Nucleus accumbens (tissue), 56 donors: Measurements from ENCODE around the gene LZTS3.
"Not testable (repeated sequence)": the region's sequence is repeated elsewhere in the genome, so short reads cannot be mapped to it uniquely, and the experiment has no call there.

Experiments used
- DNase-seq, 56 donors: peaks; one replicate each; lab custom pipeline; 2025; lab: John Stamatoyannopoulos, UW

Gene LZTS3

DNA sequence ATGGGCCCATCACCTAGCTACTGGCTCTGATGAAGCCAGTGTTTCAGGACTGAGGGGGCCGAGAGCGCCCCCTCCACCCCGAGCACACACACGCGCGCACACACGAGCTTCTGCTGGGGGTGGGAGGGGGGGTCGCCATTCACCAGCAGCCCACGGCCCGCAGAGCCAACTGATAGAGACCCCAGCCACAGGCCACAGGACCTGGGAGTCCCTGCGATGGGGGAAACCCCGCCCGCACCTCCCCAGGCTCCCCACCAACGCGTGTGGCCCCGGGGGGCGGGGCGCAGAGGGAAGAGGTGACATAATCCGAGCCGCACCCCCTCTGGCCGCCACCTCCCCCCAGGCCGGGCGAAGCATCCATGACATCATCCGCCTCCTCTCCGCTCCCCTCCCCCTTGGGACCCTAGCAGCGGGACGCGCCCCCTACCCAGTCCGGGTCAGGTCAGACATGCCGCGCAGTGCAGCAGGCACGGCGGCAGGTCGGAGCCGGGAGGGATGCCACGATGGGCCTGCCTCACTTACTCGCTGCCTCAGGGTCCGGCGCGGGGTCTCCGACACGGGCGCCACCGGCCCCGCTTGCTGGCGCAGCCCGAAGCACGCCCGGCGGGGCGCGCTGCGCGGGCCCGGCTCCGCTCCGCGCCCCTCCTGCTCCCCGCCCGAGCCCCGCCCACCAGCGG lies at the start of gene LZTS3:
LZTS3 (minus strand) TSS at position 617 of the 677 bp plus-strand sequence. CDS start 6,386 bp downstream, outside the sequence.
- peak in 45 of 56 donors; percentile 41 to 89 (median 72) for DNase-seq

DNA sequence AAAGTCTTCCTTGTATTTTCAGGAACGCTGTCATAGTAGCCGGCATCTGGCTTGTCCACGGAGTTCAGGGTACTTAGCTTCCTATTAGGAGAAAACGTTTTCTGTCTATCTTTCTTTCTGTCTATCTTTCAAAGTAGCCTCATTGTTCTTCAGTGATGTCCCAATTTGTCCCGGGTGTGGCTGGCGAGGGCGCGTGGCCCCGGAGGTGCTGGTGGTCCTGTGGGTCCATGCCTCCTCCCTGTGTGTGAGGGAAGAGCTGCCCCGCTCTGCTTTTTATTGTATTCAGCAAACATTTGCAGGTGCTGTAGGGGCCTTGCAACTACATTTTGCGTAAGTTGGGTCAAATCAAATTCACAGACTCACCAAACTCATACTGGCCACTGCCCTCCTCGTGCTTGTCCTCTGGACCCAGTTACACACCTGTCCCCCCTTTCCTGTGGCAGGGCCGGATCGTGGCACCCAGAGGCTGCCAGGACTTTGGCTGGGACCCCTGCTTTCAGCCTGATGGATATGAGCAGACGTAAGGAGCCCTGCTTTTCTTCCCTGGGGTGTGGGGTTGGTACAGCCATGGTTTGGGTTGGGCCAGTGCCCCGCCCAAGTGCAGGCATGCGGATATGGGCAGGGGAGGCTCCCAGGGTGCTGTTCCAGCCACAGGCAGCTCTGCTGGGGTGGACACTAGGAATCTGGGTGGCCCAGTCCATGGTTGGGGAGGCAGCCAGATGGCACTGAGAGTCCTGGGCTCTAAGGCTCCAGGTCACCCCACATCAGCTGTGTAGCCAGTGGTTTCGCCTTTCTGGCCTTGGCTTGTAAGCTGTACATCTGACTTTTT lies 48.3 kb upstream of the LZTS3 start:
- DNase-seq, result no peak

DNA sequence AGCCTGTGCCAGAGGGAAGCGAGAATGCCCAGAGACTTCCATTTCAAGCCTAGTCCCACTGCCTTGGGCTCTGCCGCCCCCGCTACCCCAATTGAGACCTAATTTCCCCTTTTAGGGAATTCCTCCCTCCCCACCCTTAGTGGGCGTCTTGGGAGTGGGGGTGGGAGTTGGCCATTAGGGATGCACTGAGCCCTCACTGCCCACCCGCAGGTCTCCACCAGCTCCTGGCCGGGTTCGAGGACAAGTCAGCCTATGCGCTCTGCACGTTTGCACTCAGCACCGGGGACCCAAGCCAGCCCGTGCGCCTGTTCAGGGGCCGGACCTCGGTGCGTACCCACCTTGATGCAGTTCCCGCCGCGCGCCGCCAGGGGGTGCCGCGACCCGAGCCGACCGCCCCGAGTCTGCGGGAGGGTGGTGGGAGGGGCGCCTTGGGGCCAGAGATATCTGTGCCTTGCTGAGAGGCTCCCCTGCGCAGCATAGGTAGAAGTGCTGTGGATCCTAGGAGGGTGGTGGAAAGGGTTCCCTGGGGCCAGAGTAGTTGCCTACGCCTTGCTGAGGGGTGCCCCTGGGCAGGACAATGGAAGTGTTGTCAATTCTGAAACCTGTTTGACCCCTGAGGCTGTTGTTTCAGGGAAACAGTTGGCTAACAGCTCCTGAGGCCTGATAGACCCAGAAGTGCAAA lies 45.1 kb upstream of the LZTS3 start:
- peak in 20 of 56 donors; percentile 5 to 54 (median 21) for DNase-seq

DNA sequence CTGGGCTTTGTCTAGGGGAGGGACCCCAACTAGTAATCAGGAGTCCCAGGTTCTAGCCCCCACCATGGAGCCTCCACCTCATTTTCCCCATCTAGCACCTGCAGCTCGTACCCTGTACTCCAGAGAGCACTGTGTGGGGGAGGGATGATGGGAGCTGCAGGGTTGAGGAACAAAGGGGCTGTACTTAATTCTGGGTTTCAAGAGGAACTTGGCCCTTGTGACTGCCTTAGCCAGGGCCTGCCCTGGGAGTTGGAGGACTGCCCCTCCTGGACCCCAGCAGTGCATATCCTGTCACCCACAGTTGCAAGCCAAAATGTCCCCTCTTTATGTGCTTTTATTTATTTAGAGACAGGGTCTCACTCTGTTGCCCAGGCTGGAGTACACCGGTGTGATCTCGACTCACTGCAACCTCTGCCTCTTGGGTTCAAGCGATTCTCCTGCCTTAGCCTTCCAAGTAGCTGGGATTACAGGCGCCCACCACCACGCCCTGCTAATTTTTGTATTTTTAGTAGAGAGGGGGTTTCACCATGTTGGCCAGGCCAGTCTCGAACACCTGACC lies 42.1 kb upstream of the LZTS3 start:
- not testable (repeated sequence) for DNase-seq

DNA sequence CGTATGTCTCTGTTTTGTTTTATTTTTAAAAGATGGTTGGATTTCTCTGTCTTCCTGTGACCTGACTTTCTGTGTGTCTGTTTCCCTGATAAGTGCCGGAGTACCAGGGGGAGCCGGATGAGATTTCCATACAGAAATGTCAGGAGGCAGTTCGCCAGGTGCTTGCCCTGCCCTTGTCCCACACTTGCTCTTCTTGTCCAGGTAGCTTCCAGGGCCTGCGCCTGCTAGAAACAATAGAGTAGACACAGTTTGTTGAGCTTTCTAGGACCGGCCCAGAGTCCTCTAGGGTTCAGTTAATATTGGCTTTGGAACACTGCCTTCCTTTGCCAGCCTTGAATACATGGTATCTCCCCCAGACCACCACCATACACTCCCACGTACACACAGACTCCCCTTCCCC lies 39.9 kb upstream of the LZTS3 start:
- DNase-seq, result no peak

DNA sequence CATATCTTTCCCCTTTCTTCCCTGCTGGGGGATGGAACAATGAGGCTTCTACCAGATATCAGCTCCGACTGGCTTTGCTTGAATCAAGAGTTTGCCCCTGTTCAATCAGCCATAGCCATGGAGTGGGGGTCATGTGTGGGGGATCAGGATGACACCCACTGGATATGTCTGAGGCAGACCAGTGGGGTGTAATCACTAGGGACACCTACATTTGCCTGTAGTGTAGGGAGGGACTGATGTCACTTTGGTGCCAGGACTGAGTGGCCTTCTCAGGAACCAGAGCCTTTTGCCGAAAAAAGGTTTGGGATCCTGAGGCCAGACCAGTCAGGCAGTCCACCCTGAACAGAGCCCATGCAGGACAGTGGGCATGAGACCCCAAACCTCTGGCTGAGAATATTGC lies 37.0 kb upstream of the LZTS3 start:
- DNase-seq, result no peak

DNA sequence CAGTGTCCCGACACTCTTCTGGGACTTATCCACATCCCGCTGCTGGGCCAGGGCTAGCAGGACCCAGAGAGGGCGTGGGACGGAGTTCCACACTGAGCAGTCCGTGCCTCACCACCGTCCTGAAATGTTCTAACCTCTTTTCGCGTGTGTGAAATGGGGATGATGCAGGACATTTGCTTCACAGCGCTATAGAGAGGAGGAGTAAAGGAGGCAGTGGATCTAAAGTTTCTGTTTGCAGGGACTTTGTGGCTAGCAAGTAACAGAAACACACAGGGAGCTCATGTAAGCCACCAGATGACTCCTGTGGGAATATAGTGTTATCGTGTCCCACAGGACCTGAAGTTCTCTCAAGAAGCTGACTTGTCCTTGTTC lies 36.6 kb upstream of the LZTS3 start:
- DNase-seq, result no peak

DNA sequence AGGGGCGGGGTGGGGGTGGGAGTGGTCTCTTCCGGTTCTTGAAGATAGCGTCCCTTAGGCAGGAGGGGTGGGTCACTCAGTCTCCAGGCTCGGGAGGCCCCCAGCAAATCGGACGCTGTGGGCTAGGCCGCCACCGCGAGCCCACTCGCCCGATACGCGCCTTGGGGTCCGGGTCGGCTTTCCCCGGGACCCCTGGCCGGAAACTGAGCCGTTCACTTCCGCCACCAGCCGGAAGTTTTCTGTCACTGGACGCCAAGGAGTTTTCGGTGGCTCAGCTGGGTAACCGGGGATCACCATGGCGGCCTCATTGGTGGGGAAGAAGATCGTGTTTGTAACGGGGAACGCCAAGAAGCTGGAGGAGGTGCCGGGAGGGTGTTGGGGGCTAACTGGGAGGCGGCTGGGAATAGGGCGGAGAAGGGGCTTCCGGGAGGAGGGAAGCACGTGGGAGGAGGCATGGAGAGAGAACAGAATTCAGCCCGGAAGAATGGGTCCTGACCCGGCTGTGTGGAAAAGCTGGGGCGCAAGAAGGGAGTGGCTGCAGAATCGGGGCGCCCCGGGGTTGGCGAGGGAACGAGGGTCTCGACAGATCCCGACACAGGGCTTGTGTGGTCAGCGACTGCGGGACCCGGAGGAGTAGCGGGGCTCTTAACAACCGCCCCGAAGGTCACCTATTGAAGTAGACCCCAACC lies 36.1 kb upstream of the LZTS3 start, which contains the start of gene ITPA:
ITPA (plus strand) TSS at position 242 of the 689 bp plus-strand sequence; CDS start at position 296, 54 bp downstream.
- DNase-seq, result peak in 46 of 56 donors; percentile 15 to 75 (median 45)

DNA sequence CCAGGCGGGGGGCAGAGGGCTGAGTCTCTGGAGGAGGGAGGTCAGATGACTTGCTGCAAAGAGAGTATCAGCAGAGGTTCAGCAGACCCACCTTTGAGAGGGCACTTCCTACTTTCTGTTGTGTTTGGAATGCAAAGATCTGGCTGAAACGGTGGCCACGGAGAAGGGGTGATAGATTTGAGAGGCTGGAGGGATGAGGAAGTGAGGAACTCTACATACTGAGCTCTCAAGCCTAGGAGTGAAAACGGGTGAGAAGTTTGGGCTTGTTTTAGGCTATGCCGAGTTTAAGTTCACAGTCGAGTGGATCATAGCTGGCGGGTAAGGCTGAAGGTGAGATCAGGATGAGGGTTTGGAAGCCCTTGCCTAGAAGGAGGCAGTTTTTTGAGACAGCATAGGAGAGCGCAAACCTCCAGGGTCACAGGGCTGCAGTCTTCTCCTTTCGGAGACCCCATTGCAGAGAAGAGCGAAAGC lies 35.5 kb upstream of the LZTS3 start:
- no peak for DNase-seq

DNA sequence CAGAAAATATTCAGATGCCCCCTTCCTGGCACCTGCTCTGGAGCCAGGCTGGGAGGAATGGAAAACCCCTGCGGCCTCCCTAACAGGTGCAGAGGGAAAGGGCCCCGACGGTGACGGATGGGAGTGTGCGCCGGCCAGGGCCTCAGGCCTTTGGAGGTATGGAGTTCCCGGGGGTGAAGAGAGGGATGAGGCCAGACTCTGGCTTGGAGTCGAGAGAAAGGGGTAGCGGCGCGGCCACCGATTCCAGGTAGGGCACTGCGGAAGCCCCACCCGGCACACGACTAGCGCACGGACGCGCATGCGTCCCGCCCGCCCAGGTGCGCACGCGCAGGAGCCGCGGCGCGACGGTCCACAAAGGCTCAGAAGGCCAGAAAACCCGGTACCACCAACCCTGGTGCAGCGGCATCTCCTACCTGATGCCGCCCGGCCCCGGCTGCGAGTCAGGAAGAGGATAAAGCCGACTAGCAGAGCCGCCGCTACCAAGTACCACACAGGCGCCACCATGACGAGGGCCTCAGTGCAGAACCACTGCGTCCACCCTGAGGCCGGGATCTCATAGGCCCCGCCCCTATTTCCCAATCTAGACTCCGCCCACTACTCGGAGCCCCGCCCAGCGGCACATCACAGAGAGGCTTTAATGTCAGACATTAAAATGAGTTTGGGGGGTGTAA lies 30.9 kb upstream of the LZTS3 start, which contains the start of gene DDRGK1:
DDRGK1 (minus strand) TSS at position 559 of the 671 bp plus-strand sequence; CDS start at position 504, 55 bp downstream.
- DNase-seq, result peak in 55 of 56 donors; percentile 36 to 95 (median 84)

DNA sequence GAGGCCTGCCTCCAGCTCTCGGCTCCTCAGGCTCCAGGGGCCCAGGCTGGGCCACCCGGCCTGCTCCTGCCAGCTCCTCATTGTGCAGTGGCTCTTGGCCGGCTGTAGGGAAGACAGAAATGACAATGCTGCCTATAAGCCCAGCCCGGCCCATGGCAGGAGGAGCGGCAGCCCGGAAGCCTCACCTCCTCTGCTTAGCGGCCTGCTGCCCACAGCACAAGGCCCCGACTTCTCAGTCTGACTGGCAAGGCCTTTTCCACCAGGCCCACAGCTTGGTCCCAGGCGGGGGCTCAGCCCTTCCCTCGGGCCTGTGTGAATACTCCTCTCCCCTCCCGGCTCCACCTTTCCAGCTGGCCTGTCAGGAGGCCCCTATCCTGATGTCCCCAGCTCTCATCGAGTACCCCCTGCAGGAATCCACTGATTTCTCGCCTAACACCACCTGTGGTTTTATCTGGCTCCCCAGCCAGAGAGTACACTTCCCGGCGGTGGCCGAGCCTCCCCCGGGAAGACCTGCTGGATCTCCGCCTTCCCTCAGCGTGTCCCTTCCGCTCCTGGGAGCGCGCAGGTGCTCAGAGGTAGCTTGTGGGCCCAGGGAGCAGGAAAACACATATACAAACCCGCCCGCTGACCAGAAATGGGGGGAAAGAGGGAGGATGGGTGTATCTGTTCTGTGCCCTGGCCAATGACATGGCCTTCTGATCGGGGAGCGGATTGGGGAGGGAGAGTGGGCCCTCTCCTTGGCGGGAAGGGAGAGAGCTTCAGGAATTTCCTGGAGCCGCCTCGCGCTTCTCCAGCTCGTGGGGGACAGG lies 30.2 kb upstream of the LZTS3 start:
- peak in 10 of 56 donors; percentile 29 to 62 (median 44) for DNase-seq

DNA sequence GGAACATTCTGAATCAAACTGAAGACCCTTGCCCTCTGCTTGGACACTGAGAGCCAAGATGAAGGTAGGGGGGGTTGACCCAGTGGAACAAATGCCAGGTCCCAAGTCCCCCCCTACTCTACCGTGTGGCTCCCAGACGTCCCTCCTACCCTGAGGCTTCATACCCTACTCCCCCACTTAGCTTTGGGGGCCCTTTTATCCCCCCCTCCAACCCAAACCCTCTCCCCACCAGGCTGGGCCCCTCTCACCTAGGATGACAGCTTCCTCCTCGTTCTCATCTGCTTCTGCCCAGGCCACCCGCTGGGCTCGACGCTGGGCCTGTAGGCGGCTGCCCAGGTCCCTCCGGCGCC lies 29.6 kb upstream of the LZTS3 start:
- DNase-seq, result no peak

DNA sequence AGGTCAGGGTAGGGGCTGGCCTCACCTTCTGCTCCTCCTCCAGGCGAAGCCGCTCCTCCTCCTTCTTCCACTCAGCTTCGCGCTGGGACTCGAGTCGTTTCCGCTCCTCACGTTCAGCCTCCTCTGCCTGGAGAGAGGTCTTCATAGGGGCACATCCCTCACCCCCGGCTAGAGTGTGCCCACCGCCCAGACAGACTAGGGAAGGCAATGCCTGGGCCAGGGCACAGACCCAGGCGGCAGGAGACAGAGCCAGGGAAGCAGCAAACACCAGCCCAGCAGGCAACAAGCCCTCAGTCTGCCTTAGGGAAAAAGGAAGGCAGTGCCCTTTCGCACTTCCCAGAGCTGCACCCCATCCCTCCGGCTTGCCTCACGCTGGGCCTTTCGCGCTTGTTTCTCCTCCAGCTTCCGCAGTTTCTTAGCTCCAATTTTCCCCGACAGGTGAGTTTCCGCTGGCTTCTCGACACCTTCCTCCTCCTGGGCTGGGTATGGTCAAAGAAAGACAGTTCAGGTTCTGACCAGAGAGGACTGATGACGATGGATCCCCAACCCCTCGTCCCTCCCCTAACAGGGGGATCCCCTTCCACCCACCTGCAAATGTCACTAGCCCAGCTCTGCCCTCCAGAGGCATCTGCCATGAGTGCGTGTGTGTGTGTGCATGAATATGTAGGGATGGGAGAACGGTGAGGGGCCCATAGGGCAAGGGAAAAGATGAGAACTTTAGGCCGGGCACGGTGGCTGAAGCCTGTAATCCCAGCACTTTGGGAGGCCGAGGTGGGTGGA lies 26.8 kb upstream of the LZTS3 start:
- no peak for DNase-seq

DNA sequence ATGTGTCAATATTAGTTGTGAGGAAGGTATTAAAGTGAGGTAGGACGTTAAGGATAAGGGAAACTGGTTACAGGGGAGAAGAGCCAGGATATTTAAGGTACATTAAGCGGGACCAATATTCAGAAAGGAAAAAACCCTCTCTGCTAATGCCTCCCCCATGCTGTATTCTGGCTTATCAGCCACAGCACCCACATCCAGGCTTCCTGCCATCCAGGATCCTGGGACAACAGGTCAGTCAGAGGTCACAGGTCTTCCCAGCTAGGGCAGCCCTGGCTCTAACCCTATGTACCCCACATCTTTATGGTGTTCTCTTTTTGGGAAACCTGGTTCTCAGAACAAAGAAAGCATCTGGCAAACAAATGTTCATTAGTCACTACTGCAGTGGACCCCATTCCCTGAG lies 25.9 kb upstream of the LZTS3 start:
- DNase-seq, result no peak

DNA sequence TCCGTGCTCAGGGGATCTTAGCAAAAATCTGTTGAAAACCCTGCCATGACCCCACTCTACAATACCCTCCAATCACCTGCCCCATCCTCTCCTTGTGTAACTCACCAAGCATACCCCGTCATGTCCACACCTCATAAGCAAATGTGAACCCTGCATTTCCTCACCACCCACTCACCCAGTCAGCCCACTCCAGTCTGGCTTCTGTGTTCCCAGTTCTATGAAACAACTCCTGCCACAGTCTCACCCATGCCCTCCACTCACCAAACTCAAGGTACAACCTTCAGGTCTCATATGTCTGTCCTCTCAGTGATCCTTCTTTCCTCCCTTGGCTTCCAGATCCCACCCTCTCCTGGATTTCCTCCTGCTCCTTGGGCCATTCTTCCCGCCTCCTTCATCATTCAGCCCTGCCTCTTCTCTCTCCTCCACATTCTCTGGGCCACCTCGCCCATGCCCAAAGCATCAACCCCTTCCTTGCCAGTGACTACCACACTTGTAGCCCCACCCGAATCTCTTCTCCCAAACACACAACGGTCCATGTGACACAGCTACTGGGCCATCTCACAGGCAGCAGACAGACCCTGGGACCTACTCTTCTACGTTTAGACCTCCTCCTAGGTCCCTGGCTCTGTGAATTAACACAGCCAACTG lies 22.4 kb upstream of the LZTS3 start:
- DNase-seq, result no peak

DNA sequence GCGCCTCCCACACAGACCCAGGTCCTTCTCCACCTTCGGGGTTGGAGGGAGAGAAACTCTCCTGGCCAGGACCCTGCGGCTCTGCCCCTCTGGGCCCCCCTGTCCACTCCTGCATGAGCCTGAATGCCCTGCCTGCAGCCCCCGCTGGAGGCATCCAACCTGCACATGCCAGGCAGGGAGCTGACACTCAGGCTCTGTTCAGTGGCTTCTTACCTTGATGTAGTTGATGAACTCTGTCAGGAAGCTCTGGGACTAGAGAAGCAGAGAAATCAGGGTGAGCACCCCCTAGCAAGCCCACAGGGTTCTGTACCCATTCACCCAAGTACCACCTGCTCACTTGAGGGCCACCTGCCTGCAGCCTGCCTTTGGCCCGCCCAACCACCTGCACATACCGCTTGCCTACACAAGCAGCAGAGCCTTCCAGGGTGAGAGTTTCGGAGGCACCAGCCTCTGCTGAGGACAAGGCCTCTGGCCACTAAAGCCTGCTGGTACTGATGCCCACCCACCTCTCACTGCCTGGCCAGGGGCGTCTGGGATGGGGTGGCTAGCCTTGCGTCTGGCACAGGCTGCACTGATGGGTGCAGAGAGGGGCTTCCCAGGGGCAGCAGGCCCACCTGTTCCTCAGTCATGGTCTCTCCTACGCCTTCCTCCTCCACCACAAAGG lies 21.4 kb upstream of the LZTS3 start:
- DNase-seq, result peak in 6 of 56 donors; percentile 36 to 72 (median 61)
